HG02943 (cell line): Measurements from ENCODE around the gene UBL7.

Experiments
- ATAC-seq: cut with Tn5 transposase; IDR thresholded peaks from one replicate; pipeline ENCODE4 v1.9.1; 2021; ENCODE audit warnings: mild to moderate bottlenecking, low read depth, moderate library complexity; ENCODE audit not compliant: unreplicated experiment

The UBL7 gene

GRCh38 chr15:74442063-74442462 is 18.9 kb downstream of the UBL7 start:
- no peak for ATAC-seq

DNA sequence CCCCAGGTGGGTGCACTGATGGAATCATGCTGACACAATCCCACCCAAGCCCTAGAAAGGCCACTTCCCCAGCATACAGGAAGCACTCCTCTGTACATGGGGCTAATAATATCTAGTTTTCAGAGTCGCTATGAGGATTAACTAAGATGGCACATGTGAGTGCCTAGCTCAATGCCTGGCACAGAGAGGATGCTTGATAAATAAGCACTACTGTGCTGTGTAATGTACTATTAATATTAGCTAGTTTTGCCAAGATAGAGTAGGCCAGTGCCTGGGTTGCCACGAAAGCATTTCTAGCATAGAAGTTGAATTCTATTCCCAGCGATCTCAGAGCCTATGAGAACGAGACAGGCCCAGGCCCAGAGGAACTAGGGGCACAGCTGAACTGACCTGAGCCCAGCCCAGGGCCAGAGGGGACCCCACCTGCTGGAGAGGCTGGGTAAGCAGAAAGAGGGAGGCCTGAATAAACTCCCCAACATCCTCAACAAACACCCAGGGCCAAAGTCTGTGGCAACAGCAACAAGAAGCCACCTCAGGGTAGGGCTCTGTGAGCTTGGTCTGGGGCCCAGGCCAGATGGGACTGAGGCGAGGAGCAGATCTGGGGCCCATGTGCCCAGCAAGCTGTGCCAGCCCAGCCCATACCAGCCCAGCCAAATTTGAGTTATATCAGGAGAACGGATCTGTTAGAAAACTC is 19.6 kb downstream of the UBL7 start:
- no peak for ATAC-seq

- no peak for ATAC-seq
Measured at GRCh38 chr15:74438721-74439316, 22.1 kb downstream of the UBL7 start.

GRCh38 chr15:74438206-74438605 is 22.8 kb downstream of the UBL7 start:
- no peak for ATAC-seq

- ATAC-seq, result no peak
Measured at GRCh38 chr15:74434263-74435136, 26.5 kb downstream of the UBL7 start.

- ATAC-seq, result peak; percentile 53
Measured at GRCh38 chr15:74433592-74434262, 27.2 kb downstream of the UBL7 start, which contains the start of gene SEMA7A. TSS of gene SEMA7A (minus strand) at chr15:74433958. CDS start at chr15:74433918, 40 bp downstream.

- ATAC-seq, result no peak
Measured at GRCh38 chr15:74432968-74433591, 27.9 kb downstream of the UBL7 start.

DNA sequence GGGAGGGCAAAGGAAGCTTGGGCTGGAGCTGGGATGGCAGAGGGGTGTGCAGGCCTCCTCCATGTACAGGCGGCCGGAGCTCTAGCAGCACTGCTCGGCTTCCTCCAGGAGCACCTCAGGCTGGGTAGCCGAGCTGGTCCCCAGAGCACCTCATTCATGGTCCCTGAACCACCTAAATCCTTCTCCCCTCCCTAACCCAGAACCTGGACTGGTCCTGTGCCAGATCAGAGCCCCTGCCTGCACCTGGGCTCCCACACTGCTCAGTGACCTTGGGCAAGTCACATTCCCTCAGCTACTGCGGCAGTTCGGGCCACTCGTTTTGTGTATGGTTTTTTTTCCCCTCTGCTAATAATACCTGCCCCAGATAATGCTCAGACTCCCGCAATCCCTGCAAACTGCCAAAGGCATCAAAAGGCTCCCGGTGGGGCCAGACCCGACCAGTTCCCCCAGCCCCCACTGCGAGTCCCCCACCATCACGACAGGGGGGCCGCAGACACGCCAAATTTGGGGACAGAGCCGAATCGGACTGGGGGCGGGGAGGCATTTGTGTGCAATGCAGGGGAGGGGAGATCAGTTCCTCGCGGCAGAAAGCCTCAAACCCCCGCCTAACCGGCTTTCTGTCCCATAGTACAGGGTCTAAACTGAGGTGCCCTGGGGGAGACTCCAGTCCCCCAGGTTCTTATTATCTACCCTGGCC is 28.5 kb downstream of the UBL7 start:
- ATAC-seq, result no peak

- no peak for ATAC-seq
Measured at GRCh38 chr15:74431645-74432044, 29.3 kb downstream of the UBL7 start.

- no peak for ATAC-seq
Measured at GRCh38 chr15:74431116-74431515, 29.8 kb downstream of the UBL7 start.

- no peak for ATAC-seq
Measured at GRCh38 chr15:74430510-74430951, 30.4 kb downstream of the UBL7 start.

GRCh38 chr15:74429781-74430400 is 31.1 kb downstream of the UBL7 start:
- ATAC-seq, result no peak

GRCh38 chr15:74428970-74429780 is 31.8 kb downstream of the UBL7 start:
- ATAC-seq, result no peak

DNA sequence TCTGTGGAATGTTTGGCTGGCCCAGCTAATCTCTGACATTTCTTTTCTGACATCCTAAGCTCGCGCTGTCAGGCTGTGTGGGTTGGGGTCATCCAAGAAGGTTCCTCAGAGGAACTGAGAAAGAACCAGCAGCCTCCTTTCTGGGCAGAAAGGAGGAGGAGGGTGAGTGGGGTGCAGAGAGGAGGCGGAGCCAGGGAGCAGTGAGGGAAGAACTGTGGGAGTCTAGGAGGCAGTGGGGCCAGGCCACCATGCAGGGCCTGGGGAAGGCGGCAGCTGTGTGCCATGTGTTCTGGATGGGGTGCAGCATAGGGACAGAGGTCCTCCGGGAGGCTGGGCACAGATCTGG is 32.5 kb downstream of the UBL7 start:
- ATAC-seq, result no peak

- no peak for ATAC-seq
Measured at GRCh38 chr15:74427607-74428441, 33.1 kb downstream of the UBL7 start.

DNA sequence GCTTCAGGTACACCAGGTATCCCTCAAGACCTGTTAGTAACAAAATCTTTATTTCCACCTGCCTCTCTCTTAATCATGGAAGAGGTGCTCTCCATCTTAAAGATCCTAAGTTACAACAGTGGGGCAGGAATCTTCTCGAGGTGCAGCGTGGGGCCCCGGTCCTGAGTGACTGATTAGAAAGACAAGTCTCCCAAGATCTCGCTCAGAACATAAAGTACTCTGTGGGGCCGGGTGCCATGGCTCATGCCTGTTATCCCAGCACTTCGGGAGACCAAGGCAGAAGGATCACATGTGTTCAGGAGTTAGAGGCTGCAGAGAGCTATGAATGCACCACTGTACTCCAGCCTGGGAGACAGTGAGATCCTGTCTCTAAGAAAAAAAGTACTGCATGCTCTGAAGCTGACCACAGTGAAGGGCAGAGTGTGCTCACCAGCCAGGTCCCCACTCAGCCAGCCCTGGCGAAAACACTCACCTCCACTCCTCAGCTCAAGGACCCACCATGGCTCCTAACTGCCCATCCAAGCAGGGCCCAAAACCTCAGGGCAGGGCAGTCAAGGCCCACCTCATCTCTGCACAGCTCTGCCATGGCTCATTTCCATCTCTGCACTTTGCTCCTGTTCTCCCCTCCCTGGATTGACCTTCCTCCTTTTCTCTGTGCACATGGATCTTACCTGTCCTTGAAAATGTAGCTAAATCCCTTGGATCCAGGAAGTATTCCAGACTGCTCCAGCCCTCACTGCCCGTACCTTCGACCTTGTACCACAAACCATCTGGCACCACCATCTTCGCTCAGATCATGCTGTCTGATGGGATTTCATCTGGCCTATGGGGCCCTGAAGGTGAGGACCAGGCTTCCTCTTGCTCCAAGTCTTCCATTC is 34.3 kb downstream of the UBL7 start:
- ATAC-seq, result no peak

DNA sequence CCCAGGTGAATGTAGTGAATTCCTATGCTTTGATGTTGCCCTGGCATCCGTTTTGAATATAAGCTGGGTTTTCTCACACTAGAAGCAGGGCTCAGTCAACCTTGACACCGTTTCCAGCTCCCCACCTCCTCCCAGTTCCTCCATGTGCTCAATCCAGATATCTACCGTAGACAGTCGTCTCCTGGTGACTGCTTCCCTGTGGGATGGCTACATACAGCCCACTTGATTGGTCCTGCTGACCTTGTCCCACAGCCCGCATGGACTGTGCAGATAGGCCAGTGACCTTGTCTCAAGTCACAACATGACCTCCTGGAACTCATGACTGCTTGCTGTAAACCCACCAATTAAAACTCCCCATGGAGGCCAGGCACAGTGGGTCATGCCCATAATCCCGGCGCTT is 35.3 kb downstream of the UBL7 start:
- ATAC-seq, result no peak
